Right cardiac atrium (tissue), 5 donors: ENCODE measurements around the gene B3GALT5. TPM values are rescaled to one million over a fixed set of nuclear protein-coding genes. Genes with fewer than 3 reads are reported as not detected.

Experiments used
- ATAC-seq, 2 donors: fragments of 200-7000 bp; cut with Tn5 transposase; one replicate each; pipeline versions ENCODE4 v1.8.0 to v1.9.1; 2020; ENCODE audit warnings: moderate library complexity in 2 of 2, mild to moderate bottlenecking in 1 of 2
- DNase-seq, 3 donors: peaks; one replicate each; pipeline ENCODE4 v3.0.0-alpha.2; 2020
- H3K27ac ChIP-seq: one replicate; pipeline ENCODE4 v1.5.1; 2013; ENCODE audit warnings: mild to moderate bottlenecking, low read length, control low read depth, moderate library complexity
- H3K27me3 ChIP-seq: one replicate; pipeline ENCODE4 v1.6.1; 2013; ENCODE audit not compliant: control insufficient read depth, insufficient read depth
- H3K4me1 ChIP-seq: one replicate; pipeline ENCODE4 v1.6.1; 2013; ENCODE audit warnings: low read length; ENCODE audit not compliant: control insufficient read depth, insufficient read depth
- H3K4me3 ChIP-seq: one replicate; pipeline ENCODE4 v1.5.1; 2013; ENCODE audit warnings: low read length, control low read depth
- H3K9me3 ChIP-seq: one replicate; pipeline ENCODE4 v1.6.1; 2013; ENCODE audit warnings: low read length; ENCODE audit not compliant: control insufficient read depth
- WGBS: extraction: QIAGEN DNeasy Blood & Tissue Kit; methylation state at CpG from one replicate; pipeline ENCODE4 v1.1.7; 2013; 5-methylcytosine and 5-hydroxymethylcytosine counted together
- intact Hi-C, 4 donors: fragments of 100-400 bp; cut with DNase I; formaldehyde crosslinking; loops; one replicate each; pipeline versions ENCODE4 v1.11.0 to v1.14.0; 2022 to 2023
- polyA plus RNA-seq: library from polyadenylated mRNA; stranded (reverse); fragments of 200-250 nt; gene quantifications from one replicate; pipeline ENCODE4 v1.2.3, GENCODE V29; 2013
- total RNA-seq, 4 donors: library from RNA; stranded (reverse); fragmentation: NEBNext Ultra II Directional; extraction: Animal tissue kit (Norgen Biotek cat#: 25700); gene quantifications; one replicate each; pipeline ENCODE4 v1.2.1, GENCODE V29; 2021
- donor health status: healthy with polysubstance abuse.
- donor health status: DM: no; HTN: yes; CAD: no.
- donor health status: DM: no; HTN: no; CAD: no.
- donor health status: DM: no; HTN: yes; CAD: no; lungs with severe emphysema.
- donor health status: DM: yes; HTN: yes; CAD: no.

B3GALT5 gene
- total and polyA plus RNA-seq, 5 donors: 0.03 to 0.25 (median 0.09) TPM

DNA sequence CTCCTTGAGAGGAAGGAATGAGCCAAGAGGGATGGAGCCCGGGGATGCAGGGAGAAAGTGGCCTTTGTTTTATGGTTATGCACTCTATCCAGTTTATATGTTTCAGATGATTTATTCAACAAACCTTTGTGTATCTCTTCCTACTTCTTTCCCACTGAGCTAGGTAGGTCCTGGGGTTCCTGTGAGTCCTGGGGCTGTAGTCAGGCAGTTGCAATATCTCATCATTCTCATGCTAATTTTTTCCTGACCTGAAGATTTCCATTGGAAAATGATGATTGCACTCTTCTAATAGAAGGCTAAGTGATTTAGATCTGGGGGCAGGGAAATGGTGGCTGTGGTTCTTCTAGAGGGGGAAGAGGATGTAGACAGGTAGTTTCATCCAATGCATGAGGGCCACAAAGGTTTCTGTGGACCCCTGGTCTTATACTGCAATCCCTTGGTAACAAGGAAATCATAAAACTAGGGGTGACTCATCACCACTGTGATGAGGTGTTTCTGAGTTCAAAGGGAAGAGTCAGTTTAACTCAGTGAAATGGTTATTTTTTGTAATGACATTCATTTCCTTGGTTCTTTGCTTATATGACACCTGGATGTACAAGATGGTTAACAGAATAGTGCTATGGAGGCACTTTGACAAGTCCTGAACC, 20.2 kb downstream of the B3GALT5 start:
- Histone ChIP-seq H3K4me3 (no peak overlapping the region), H3K27ac (no peak overlapping the region), H3K9me3 (no peaks in the 10 kb centered on the region), H3K4me1 (no peaks in the 10 kb centered on the region), H3K27me3 (no peaks in the 10 kb centered on the region)
- ATAC-seq (no peak), DNase-seq (no peak)
- intact Hi-C loops: no loop called here
- WGBS: 88% methylated on average over 1 of the region's 1 CpG

DNA sequence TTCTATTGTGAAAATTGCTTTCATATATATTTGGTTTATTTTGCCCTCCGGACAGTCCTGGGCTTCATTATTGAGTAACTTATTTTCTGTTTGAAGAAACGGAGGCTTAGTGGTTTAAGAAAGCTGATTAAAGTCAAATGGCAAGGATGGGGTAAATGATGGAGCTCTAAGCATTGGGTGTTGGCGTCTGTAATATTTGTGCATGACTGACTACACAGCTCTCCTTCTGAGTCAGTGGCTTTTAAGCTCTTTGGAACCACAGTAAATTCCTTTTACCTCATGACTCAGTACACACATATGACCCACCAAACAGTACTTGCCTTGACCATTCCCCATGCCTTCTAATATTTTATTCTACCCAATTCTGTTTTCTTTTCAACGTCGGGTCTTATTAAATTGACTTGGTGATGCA, 21.0 kb downstream of the B3GALT5 start:
- H3K27ac ChIP-seq: no peak overlapping the region
- ATAC-seq: no peak
- H3K4me1 ChIP-seq: no peaks in the 10 kb centered on the region
- intact Hi-C loops: no loop called here
- H3K27me3 ChIP-seq: no peaks in the 10 kb centered on the region
- no peak overlapping the region for H3K4me3 ChIP-seq
- WGBS: 86% methylated on average over 5 of the region's 5 CpGs
- DNase-seq: no peak
- no peaks in the 10 kb centered on the region for H3K9me3 ChIP-seq

DNA sequence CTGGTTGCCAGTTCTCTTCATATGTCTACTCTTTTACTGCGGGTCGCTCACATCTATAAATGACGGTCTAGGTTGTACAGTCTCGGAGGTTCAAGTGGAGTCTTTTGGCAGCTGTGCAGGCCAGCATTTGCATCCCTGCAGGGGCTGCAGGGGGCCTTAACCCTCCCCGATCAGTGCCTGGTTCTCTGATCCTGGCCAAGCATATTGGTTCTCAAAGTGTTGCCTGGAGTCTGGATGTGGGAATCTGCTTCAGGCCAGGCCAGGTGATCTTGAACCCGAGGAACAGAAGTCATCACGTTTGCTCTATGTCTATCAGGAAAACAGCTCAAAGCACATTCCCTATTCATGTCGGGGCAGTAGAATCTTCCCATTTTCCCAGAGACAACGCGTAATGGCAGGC, 21.8 kb downstream of the B3GALT5 start:
- no peaks in the 10 kb centered on the region for H3K9me3 ChIP-seq
- H3K27ac ChIP-seq: no peak overlapping the region
- ATAC-seq (no peak), DNase-seq (no peak)
- H3K4me1 ChIP-seq: no peaks in the 10 kb centered on the region
- intact Hi-C loops: no loop called here
- no peak overlapping the region for H3K4me3 ChIP-seq
- no peaks in the 10 kb centered on the region for H3K27me3 ChIP-seq
- WGBS: 94% methylated on average over 10 of the region's 10 CpGs

DNA sequence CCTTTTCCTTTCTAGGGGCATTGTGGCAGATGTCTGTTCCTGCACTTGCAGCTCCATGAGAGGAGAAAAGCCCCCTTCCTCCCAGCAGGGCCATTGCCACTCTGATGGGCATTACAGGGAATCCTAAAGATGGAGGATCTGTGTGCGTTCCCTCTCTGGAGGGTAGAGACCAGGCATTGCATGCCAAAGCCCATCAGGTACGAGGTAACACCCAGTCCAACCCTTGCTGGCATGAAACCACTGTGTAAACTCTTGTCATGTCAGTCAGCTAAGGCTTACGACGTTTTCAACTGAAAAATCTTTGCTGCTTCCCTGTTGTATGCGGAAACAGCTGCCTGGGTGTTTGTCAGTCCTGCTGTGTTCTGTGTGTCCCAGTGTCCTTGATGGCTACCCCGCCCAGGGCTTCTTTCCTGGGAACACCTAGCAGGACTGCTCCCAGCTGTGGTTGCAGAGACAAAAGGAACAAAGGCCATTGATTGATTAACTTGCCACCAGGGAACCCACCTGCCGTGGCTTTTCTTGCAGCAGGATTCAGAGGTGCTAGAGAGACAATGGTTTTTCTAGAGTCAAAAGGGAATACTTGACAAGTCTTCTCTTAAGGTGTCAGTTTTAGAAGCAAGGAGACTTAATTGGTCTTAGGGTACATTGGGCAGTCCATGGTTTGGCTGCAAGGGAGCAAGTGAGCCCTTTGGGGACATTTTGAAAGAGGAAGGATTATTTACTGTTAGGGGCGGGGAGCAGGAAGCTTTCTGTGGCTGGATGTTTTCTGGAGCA, 24.6 kb downstream of the B3GALT5 start:
- no peaks in the 10 kb centered on the region for H3K27me3 ChIP-seq

DNA sequence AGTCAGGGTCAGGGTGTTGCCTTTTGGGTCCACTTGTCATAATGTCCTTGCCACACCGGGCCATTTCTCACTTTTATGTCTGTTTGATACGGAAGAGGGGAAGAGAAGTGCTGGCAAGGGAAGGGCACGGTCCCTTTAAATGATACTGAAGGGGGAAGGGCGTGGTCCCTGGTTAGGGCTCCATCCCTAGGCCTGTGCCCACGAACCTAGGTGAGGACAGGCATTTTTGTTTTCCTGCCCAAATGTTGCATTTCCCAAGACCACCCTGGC, 25.2 kb downstream of the B3GALT5 start:
- no peak overlapping the region for H3K4me3 ChIP-seq
- no peak for ATAC-seq
- 72% methylated on average over 5 of the region's 5 CpGs for WGBS
- H3K27ac ChIP-seq: no peak overlapping the region
- no peaks in the 10 kb centered on the region for H3K4me1 ChIP-seq
- H3K27me3 ChIP-seq: no peaks in the 10 kb centered on the region
- intact Hi-C loops: no loop called here
- DNase-seq: no peak
- no peaks in the 10 kb centered on the region for H3K9me3 ChIP-seq

More for the DNA sequence above, 24.6 kb downstream of the B3GALT5 start:
- Histone ChIP-seq H3K9me3 (no peaks in the 10 kb centered on the region), H3K27ac (no peak overlapping the region), H3K4me3 (no peak overlapping the region), H3K4me1 (no peaks in the 10 kb centered on the region)
- DNase-seq (no peak), ATAC-seq (peak in 1 of 2 donors; percentile 50)
- intact Hi-C loops: no loop called here
- WGBS: 82% methylated on average over 8 of the region's 8 CpGs

DNA sequence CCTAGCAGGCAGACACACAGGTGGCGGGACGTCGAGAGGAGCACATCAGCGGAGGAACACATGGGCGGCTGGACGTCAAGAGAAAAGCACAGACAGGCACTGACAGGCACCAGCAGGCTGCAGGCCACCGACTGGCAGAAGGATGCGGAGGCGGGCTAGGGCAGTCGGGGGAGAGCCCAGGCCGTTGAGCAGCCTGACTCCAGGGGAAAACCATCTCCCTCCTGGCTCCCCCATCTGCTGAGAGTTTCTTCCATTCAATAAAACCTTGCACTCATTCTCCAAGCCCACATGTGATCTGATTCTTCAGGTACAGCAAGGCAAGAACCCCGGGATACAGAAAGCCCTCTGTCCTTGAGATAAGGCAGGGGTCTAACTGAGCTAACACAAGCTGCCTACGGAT, 25.5 kb downstream of the B3GALT5 start:
- DNase-seq: no peak
- Histone ChIP-seq H3K27ac (no peak overlapping the region), H3K4me3 (no peak overlapping the region), H3K27me3 (no peaks in the 10 kb centered on the region), H3K9me3 (no peaks in the 10 kb centered on the region), H3K4me1 (no peaks in the 10 kb centered on the region)
- no peak for ATAC-seq
- 71% methylated on average over 13 of the region's 13 CpGs for WGBS
- intact Hi-C loops: no loop called here

DNA sequence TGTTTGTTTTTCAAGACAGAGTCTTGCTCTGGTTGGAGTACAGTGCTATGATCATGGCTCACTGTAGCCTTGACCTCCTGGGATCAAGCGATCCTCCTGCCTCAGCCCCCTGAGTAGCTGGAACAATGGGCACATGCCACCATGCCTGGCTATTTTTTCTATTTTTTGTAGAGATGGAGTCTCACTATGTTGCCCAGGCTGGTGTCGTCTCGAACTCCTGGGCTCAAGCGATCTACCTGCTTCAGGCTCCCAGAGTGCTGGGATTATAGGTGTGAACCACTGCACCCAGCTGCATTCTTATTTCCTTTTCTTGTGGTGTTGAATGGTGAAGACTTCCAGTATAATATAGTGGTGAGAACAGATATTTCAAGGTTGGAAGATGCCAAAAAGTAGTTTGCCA, 28.0 kb downstream of the B3GALT5 start:
- no peaks in the 10 kb centered on the region for H3K27me3 ChIP-seq
- 95% methylated on average over 4 of the region's 4 CpGs for WGBS
- DNase-seq (no peak), ATAC-seq (no peak)
- no peak overlapping the region for H3K4me3 ChIP-seq
- H3K9me3 ChIP-seq: no peaks in the 10 kb centered on the region
- intact Hi-C loops: no loop called here
- no peak overlapping the region for H3K27ac ChIP-seq
- H3K4me1 ChIP-seq: no peaks in the 10 kb centered on the region

DNA sequence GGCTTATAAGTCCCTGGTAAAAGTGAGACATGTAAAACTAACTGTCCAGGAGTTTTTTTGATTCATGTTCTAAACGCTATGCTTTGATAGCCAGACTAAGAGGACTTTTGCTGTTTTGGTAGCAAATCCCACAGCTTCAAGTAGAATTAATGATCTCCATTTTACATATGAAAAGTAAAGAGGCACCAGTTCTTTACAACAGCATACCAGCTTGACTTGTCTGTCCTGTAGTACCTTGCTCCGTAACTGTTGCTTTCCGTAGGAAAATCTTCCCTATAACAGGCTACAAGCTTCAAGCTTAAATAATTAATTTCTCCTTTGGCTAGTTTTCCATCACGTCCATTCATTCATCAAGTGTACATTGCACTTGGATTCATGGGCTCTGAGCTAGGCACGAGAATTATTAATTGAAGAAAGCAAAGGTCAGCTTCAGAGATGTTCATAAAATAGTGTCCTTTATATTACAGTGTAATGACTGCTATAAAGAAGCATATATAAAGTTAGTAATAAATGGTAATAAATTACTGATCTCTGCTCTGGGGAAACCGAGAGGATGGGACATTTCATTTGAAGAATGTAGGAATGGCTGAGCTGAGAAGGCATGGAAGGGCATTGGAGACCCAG, 29.2 kb downstream of the B3GALT5 start:
- Histone ChIP-seq H3K27me3 (no peaks in the 10 kb centered on the region), H3K4me1 (no peaks in the 10 kb centered on the region), H3K27ac (no peak overlapping the region), H3K9me3 (no peaks in the 10 kb centered on the region), H3K4me3 (no peak overlapping the region)
- DNase-seq (no peak), ATAC-seq (no peak)
- intact Hi-C loops: no loop called here
- 80% methylated on average over 6 of the region's 6 CpGs for WGBS

DNA sequence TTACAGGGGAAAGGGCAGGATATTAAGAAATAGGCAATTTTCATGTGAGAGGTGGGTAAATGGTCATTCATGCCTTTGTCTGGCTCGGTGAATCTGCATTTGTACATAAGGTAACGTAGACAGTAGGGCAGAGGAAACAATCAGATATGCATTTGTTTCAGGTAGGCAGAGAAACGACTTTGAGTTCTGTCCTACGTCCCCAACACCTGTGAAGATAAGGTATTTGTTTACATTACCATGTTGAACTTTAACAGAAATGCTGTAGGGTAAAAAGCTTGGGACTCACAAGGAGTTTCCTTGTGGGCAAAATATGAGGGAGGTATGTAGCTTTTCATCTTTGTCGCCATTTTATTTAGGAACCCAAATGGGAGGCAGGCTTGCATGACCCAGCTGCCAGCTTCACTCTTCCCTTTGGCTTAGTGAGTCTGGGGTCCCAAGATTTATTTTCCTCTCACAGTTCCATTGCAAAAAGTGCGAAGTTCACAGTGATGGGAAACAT, 31.4 kb downstream of the B3GALT5 start:
- WGBS: 77% methylated on average over 6 of the region's 6 CpGs
- ATAC-seq (no peak), DNase-seq (no peak)
- no peak overlapping the region for H3K4me3 ChIP-seq
- no peak overlapping the region for H3K27ac ChIP-seq
- intact Hi-C loops: no loop called here
- H3K9me3 ChIP-seq: no peaks in the 10 kb centered on the region
- no peaks in the 10 kb centered on the region for H3K4me1 ChIP-seq
- no peaks in the 10 kb centered on the region for H3K27me3 ChIP-seq

DNA sequence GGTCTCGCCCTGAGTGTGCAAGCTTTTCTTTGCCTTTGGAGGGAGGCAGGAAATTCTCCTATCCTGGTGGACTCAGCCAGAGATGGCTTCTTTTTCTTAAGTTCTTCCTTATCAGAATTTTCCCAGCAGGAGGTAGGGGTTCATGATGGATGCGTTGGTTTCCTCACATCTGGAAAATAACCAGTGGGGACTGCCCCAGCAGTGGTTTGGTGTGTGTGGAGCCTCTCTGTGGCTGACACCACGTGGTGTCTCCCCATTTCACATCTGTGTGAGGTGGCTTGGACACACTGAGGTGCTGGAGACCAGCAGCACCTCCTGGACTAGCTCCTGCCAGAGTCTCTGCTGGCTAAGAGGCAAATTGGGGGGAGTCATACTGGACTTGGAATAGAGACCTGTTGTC, 32.6 kb downstream of the B3GALT5 start:
- Histone ChIP-seq H3K27ac (no peak overlapping the region), H3K4me3 (no peak overlapping the region), H3K27me3 (no peaks in the 10 kb centered on the region), H3K4me1 (no peaks in the 10 kb centered on the region), H3K9me3 (no peaks in the 10 kb centered on the region)
- WGBS: 72% methylated on average over 3 of the region's 3 CpGs
- DNase-seq: no peak
- ATAC-seq: no peak
- intact Hi-C loops: no loop called here

DNA sequence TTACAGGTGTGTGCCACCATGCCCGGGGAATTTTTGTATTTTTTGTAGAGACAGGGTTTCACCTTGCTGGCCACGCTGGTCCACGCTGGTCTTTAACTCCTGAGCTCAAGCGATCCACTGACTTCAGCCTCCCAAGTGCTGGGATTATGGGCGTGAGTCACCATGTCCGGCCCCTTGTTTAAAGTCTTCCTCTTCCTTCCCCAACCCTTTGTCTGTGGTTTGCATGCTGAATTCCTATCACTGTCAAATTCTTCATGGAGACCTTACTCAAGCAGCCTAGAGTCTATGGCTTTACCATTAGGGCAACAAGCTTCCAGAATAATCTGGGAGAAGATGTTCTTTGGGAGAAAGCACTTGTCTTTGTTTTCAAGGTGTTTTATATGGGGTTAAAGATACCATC, 34.7 kb downstream of the B3GALT5 start:
- DNase-seq (no peak), ATAC-seq (no peak)
- Histone ChIP-seq H3K4me1 (no peaks in the 10 kb centered on the region), H3K27me3 (no peaks in the 10 kb centered on the region), H3K27ac (no peak overlapping the region), H3K4me3 (no peak overlapping the region), H3K9me3 (no peaks in the 10 kb centered on the region)
- intact Hi-C loops: no loop called here
- WGBS: 72% methylated on average over 6 of the region's 6 CpGs
